Mesothelial cell of epicardium (in vitro differentiated cells): ENCODE measurements around the gene APLF. TPM values are rescaled to one million over a fixed set of nuclear protein-coding genes. Genes with fewer than 3 reads are reported as not detected.
"Not testable (repeated sequence)": the region's sequence is repeated elsewhere in the genome, so short reads cannot be mapped to it uniquely, and the experiment has no call there.

ENCODE experiments used
- DNase-seq, 2 experiments: peaks; one replicate each; pipeline ENCODE4 v3.0.0; 2021; ENCODE audit warnings: low spot score in 2 of 2; ENCODE audit not compliant: unreplicated experiment in 2 of 2
- H3K27ac Mint-ChIP-seq: 2 replicates; pipeline ENCODE4 v1.8.0; 2021; ENCODE audit warnings: mixed read lengths
- H3K27me3 Mint-ChIP-seq: 2 replicates; pipeline ENCODE4 v1.8.0; 2021; ENCODE audit warnings: low read depth, mixed read lengths
- H3K36me3 Mint-ChIP-seq: 2 replicates; pipeline ENCODE4 v1.8.0; 2021; ENCODE audit warnings: mixed read lengths
- H3K4me1 Mint-ChIP-seq: 2 replicates; pipeline ENCODE4 v1.8.0; 2021; ENCODE audit warnings: mixed read lengths
- H3K4me3 Mint-ChIP-seq: 2 replicates; pipeline ENCODE4 v1.8.0; 2021; ENCODE audit warnings: mild to moderate bottlenecking, moderate library complexity, mixed read lengths
- H3K9me3 Mint-ChIP-seq: 2 replicates; pipeline ENCODE4 v1.8.0; 2021; ENCODE audit warnings: mixed read lengths
- CTCF ChIP-seq: fragments of 200-600 bp; sonication (generic); IDR thresholded peaks from one replicate; pipeline ENCODE4 v1.5.0; 2021; ENCODE audit warnings: antibody characterized with exemption; ENCODE audit not compliant: unreplicated experiment
- total RNA-seq: library from RNA; stranded (reverse); gene quantifications from 3 replicates; pipeline ENCODE4 v1.2.1, GENCODE V29; 2021

Gene APLF
- total RNA-seq, 1 donor from 2014 or later = 6.7 TPM

- peaks cover 6% of the 10 kb centered on the region for H3K27me3 Mint-ChIP-seq
Observed at GRCh38 chr2:68435615-68436014, 31.8 kb upstream of the APLF start.

GRCh38 chr2:68436270-68436669 is 31.1 kb upstream of the APLF start:
- Mint-ChIP-seq H3K4me3 (no peak overlapping the region), H3K27me3 (peaks cover 5% of the 10 kb centered on the region), H3K27ac (peak overlapping the region; percentile 40), H3K4me1 (peaks cover 15% of the 10 kb centered on the region), H3K9me3 (no peaks in the 10 kb centered on the region), H3K36me3 (no peaks in the 10 kb centered on the region)
- no peak for TF ChIP-seq CTCF
- no peak for DNase-seq

More at GRCh38 chr2:68435615-68436014, 31.8 kb upstream of the APLF start:
- H3K4me3 Mint-ChIP-seq = no peak overlapping the region
- H3K27ac Mint-ChIP-seq = no peak overlapping the region
- TF ChIP-seq CTCF = no peak
- peaks cover 14% of the 10 kb centered on the region for H3K4me1 Mint-ChIP-seq
- no peaks in the 10 kb centered on the region for H3K36me3 Mint-ChIP-seq
- no peak for DNase-seq
- no peaks in the 10 kb centered on the region for H3K9me3 Mint-ChIP-seq

GRCh38 chr2:68438455-68439303 is 28.7 kb upstream of the APLF start:
- no peak overlapping the region for H3K27ac Mint-ChIP-seq
- no peak for TF ChIP-seq CTCF
- peaks cover 9% of the 10 kb centered on the region for H3K27me3 Mint-ChIP-seq
- H3K9me3 Mint-ChIP-seq = no peaks in the 10 kb centered on the region
- peaks cover 16% of the 10 kb centered on the region for H3K4me1 Mint-ChIP-seq
- DNase-seq = no peak
- no peaks in the 10 kb centered on the region for H3K36me3 Mint-ChIP-seq
- no peak overlapping the region for H3K4me3 Mint-ChIP-seq

GRCh38 chr2:68441179-68441993 is 26.0 kb upstream of the APLF start:
- Mint-ChIP-seq H3K27ac (no peak overlapping the region), H3K36me3 (no peaks in the 10 kb centered on the region), H3K4me1 (peaks cover 10% of the 10 kb centered on the region), H3K27me3 (peaks cover 20% of the 10 kb centered on the region), H3K9me3 (no peaks in the 10 kb centered on the region), H3K4me3 (no peak overlapping the region)
- peak; percentile 92 for TF ChIP-seq CTCF
- peak; percentile 65 to 81 for DNase-seq

- no peak for TF ChIP-seq CTCF
- Mint-ChIP-seq H3K4me3 (no peak overlapping the region), H3K36me3 (no peaks in the 10 kb centered on the region), H3K9me3 (peaks cover 1% of the 10 kb centered on the region), H3K27me3 (peaks cover 22% of the 10 kb centered on the region), H3K4me1 (peaks cover 8% of the 10 kb centered on the region), H3K27ac (no peak overlapping the region)
- DNase-seq = no peak
Observed at GRCh38 chr2:68441994-68442322, 25.4 kb upstream of the APLF start.

GRCh38 chr2:68446425-68446824 is 21.0 kb upstream of the APLF start:
- DNase-seq = not testable (repeated sequence)

More at GRCh38 chr2:68446425-68446824, 21.0 kb upstream of the APLF start:
- not testable (repeated sequence) for H3K36me3 Mint-ChIP-seq, H3K4me1 Mint-ChIP-seq, H3K27ac Mint-ChIP-seq, H3K4me3 Mint-ChIP-seq, H3K9me3 Mint-ChIP-seq
- H3K27me3 Mint-ChIP-seq = peaks cover 21% of the 10 kb centered on the region
